Loucy (cell line): ENCODE data around the gene PGS1.

Experiments used
- CTCF ChIP-seq: fragments of 200-600 bp; sonication (generic); conservative IDR thresholded peaks from 2 replicates; pipeline ENCODE4 v1.5.1; 2014; ENCODE audit warnings: mild to moderate bottlenecking, antibody characterized with exemption, low read length
- EZH2phosphoT487 ChIP-seq: fragments of 200-600 bp; IDR thresholded peaks from 2 replicates; pipeline ENCODE4 v1.6.1; 2018; ENCODE audit warnings: antibody characterized with exemption, mild to moderate bottlenecking, moderate library complexity, borderline replicate concordance

- no peak for TF ChIP-seq CTCF
- no peak for TF ChIP-seq EZH2phosphoT487
Measured at GRCh38 chr17:78362232-78362631, 16.2 kb upstream of the PGS1 start.
